Stimulated activated effector memory CD8-positive, alpha-beta T cell treated with anti-CD3 and anti-CD28 coated beads, Interleukin-12 subunit alpha, Interleukin-12 subunit beta, amount 100 ng/mL, for 72 hours (primary cell): ENCODE data around the gene PCBP3.
"Not testable (repeated sequence)": the region's sequence is repeated elsewhere in the genome, so short reads cannot be mapped to it uniquely, and the experiment has no call there.

Experiments
- ATAC-seq: fragments of 150-1000 bp; cut with Tn5 transposase; 2 replicates; pipeline ENCODE4 v1.10.0; 2021
- DNase-seq, 2 donors: peaks; one replicate each; pipeline ENCODE4 v3.0.0; 2021 to 2022; ENCODE audit warnings: low spot score in 2 of 2
- H3K27ac Mint-ChIP-seq: one replicate; pipeline ENCODE4 v1.8.0; 2022; ENCODE audit warnings: mild to moderate bottlenecking, mixed read lengths
- H3K36me3 Mint-ChIP-seq: one replicate; pipeline ENCODE4 v1.8.0; 2022; ENCODE audit warnings: mild to moderate bottlenecking, mixed read lengths
- H3K4me1 Mint-ChIP-seq: one replicate; pipeline ENCODE4 v1.8.0; 2022; ENCODE audit warnings: mixed read lengths
- H3K4me3 Mint-ChIP-seq: one replicate; pipeline ENCODE4 v1.8.0; 2022; ENCODE audit warnings: mild to moderate bottlenecking, mixed read lengths
- H3K9me3 Mint-ChIP-seq: one replicate; pipeline ENCODE4 v1.8.0; 2022; ENCODE audit warnings: mixed read lengths

Gene PCBP3

DNA sequence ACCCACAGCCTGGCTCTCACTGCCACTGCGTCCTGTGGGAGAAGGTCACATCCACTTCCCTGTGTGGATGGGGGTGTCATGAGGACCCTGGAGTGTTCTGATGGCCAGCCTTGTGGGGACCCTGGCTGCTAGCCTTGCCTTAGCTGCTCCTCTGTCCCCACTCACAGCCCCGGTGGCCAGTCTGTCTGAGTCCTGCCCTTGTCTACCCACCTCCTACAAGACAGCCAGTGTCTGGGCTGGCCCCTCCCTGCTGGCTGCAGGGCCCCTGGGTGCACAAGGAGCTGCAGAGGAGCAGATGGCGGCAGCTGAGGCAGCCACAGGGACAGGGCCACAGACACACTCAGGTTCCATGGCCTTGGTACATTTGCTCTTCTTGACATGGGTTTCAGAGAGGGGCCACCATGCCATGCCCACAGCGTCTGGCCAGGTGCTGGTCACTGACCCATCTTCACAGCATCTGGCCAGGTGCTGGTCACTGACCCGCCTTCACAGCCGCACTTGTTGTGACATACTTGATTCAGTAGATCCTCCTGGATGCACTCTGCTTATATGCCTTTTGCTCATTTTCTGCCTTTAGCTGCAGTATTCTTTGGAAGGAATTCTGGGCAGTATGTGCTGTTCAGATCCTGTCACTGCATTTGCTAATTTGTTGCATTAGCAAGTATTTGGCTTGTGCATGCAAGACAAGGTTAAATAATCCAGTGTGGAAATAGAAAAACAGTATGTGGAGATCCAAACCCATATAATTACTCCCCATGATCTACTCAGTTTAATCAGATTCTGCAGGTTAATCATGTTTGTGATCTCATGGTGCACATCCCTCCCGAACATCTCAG is 157.8 kb downstream of the PCBP3 start:
- ATAC-seq (peak; percentile 29), DNase-seq (no peak)
- Mint-ChIP-seq H3K27ac (no peak overlapping the region), H3K4me3 (no peak overlapping the region), H3K36me3 (no peaks in the 10 kb centered on the region), H3K4me1 (no peaks in the 10 kb centered on the region), H3K9me3 (no peaks in the 10 kb centered on the region)

DNA sequence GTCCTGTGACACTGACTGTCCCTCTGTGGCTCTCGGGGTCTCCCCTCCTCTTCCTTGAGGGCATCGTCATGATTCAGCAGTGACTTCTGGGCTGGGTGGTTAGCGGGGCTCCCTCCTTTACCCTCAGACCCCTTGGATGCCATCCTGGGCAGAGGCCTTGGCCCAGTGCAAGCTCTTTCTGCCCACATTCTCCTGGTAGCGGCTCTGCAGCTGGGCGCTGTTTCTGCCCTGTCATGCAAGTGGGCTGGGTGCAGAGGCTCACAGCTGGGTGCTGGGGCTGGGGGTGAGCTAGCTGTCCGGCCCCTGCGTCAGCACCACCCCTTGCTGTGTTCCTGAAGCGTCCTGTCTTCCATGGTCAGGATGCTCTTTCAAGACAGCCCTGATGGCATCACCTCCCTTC is 158.5 kb downstream of the PCBP3 start:
- Mint-ChIP-seq H3K27ac (no peak overlapping the region), H3K4me1 (no peaks in the 10 kb centered on the region), H3K9me3 (no peaks in the 10 kb centered on the region), H3K36me3 (no peaks in the 10 kb centered on the region), H3K4me3 (no peak overlapping the region)
- ATAC-seq (no peak), DNase-seq (no peak)

DNA sequence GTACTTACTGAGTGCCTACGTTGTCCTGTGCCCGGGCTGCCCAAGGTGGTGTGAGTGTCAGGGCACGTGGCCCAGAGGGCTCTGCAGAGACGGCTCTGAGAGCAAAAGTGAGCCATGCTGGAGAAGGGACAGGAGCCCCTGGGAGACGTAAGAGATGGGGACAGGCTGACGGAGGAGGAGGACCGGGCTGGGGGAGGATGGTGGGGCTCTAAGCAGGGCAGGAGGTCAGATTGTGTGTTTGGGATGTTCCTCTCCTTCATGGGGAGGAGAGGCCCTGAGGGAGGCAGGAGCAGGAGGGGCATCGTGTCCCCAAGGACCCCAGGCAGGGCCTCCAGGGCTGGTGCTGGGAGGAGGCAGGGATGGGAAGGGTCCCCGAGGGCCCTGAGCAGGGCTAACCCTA is 158.9 kb downstream of the PCBP3 start:
- H3K4me1 Mint-ChIP-seq, result no peaks in the 10 kb centered on the region
- no peaks in the 10 kb centered on the region for H3K36me3 Mint-ChIP-seq
- no peaks in the 10 kb centered on the region for H3K9me3 Mint-ChIP-seq
- H3K27ac Mint-ChIP-seq, result no peak overlapping the region
- no peak for DNase-seq
- ATAC-seq, result no peak
- no peak overlapping the region for H3K4me3 Mint-ChIP-seq

DNA sequence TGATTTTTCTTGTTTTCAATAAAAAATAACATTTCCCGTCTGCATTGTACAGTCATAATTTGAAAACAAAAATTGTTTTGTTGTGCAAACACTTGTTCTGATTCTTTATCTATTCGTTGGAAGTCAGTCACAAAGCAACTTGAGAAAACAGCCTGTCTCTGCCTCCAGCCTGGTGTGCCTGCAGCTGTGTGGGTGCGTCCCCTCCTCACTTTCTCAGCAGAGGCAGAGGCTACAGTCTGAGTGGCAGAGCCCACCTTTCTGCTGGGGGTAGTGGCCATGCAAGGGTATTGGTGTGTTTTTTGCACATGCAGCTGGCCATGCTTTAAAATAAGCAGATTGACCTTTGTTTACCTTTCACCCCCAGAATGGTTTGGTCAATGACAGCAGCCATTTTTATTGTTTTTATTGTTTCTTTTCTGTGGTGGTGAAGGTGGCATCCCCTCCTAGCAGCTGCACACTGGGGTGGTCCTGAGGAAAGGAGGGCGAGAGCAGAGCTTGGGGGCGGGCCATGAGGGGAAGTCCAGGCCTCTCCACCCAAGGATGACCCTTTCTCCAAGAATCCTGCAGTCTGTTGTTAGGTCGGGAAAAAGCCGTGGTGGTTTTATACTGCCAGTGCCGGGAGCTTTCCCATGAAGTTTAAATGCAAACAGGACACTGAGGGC is 159.6 kb downstream of the PCBP3 start:
- DNase-seq, result no peak
- Mint-ChIP-seq H3K4me1 (no peaks in the 10 kb centered on the region), H3K4me3 (no peak overlapping the region)

DNA sequence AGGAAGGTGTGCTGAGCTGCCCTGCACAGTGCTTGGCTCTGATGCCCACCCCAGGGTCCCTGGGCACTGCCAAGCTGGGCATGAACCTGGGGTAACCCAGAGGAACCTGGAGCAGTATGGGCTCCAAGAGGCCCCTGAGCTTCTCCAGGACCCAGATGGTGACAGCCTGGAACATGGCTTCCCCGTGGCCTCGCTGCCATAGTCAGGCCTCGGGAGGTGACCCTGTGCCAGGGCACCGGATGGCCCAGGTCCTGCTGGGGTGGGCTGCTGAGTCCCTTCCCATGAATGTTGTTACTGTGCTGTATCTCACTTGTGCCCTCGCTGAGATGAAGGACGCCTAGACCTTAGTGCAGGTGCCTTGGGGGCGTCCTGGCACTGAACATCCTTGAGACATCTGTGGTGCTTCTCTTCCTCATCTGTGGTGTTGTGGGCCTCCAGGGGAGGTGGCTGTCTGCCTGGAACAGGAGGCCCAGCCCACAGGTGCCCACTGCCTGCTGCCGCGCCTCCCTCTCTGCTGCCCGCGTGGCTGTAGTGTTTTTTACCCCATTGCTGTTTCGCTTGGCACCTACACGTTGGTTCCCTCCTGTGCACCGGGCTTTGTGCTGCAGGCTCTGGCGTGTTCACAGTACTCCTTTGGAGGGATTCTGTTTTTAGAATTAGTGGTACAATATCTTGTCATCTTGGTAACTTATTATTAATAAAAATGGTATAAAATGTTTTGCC is 160.3 kb downstream of the PCBP3 start:
- no peaks in the 10 kb centered on the region for H3K9me3 Mint-ChIP-seq
- no peak for ATAC-seq
- DNase-seq, result no peak
- no peak overlapping the region for H3K4me3 Mint-ChIP-seq
- H3K36me3 Mint-ChIP-seq, result no peaks in the 10 kb centered on the region
- H3K4me1 Mint-ChIP-seq, result no peaks in the 10 kb centered on the region
- H3K27ac Mint-ChIP-seq, result no peak overlapping the region

More for the DNA sequence above, 159.6 kb downstream of the PCBP3 start:
- no peaks in the 10 kb centered on the region for H3K36me3 Mint-ChIP-seq
- no peaks in the 10 kb centered on the region for H3K9me3 Mint-ChIP-seq
- H3K27ac Mint-ChIP-seq, result no peak overlapping the region
- no peak for ATAC-seq

DNA sequence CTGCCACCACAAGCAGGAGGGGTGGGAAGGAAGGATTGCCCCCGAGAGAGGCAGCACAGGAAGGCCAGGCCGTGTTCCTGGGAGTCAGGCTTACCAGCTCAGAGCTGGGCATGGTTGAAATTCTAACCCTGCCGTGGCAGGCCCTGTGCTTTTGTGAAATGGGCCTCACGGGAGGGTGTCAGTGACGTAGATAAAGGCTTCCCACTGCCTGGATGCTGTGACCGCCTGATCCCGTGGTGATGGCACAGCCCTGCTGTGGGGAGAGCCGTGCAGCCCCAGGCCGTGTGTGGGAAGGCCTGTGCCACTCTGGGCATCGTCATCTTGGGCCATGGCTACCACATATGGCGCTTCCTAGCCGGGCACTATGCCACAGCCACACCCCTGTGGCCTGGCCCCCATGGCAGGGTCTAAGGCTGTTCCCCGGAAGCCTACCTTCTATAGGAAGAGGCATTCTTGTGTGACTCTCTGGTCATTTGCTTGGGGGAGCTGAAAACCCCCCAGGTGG is 161.3 kb downstream of the PCBP3 start:
- DNase-seq (no peak), ATAC-seq (no peak)
- Mint-ChIP-seq H3K4me1 (no peaks in the 10 kb centered on the region), H3K9me3 (no peaks in the 10 kb centered on the region), H3K27ac (no peak overlapping the region), H3K4me3 (no peak overlapping the region), H3K36me3 (no peaks in the 10 kb centered on the region)

DNA sequence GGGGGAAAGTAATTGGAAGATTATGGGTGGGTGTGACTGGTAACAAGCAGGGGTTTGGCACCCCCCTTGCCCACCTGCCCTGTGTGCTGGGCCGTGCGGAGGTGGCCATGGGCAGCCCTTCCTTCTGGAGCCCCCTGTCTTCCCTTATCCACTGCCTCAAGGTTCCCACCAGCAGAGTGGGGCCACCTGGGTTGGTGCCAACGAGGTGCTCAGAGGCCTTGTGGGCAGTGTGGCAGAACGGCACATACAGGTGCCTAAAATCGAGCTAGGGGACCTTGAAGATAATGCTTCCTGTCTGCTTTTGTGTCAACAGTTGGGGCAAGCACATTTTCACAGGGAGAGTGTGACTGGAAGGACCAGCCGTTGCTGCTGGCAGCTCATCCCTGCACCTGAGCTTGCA is 161.8 kb downstream of the PCBP3 start:
- Mint-ChIP-seq H3K27ac (no peak overlapping the region), H3K4me3 (no peak overlapping the region), H3K9me3 (no peaks in the 10 kb centered on the region), H3K4me1 (no peaks in the 10 kb centered on the region), H3K36me3 (no peaks in the 10 kb centered on the region)
- DNase-seq (no peak), ATAC-seq (no peak)

DNA sequence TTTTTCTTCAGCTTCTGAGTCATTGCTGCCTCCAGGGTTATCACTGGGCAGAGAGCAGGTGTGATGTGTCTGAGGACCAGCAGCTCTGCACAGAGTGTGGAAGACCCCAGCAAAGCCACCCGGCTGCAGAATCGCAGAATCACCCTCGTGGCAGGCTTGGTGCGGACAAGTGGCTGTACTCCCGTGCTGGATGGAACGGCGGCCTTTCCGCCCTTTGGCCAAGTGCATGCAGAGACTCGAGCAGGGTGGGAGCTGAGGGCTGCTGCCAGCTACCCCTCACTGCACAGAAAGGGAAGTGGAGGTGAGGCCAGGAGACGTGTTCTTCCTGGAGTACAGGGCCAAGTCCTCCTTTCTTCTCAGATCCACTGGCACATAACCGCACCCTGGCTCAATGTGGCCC is 162.5 kb downstream of the PCBP3 start:
- no peaks in the 10 kb centered on the region for H3K4me1 Mint-ChIP-seq
- no peak overlapping the region for H3K4me3 Mint-ChIP-seq
- DNase-seq (no peak), ATAC-seq (no peak)
- H3K36me3 Mint-ChIP-seq, result no peaks in the 10 kb centered on the region
- no peaks in the 10 kb centered on the region for H3K9me3 Mint-ChIP-seq
- no peak overlapping the region for H3K27ac Mint-ChIP-seq

DNA sequence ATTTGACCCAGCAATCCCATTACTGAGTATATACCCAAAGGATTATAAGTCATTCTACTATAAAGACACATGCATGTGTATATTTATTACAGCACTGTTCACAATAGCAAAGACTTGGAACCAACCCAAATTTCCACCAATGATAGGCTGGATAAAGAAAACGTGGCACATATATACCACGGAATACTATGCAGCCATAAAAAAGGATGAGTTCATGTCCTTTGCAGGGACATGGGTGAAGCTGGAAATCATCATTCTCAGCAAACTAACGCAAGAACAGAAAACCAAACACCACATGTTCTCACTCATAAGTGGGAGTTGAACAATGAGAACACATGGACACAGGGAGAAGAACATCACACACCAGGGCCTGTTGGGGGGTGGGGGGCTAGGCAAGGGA is 165.1 kb downstream of the PCBP3 start:
- ATAC-seq, result not testable (repeated sequence)

DNA sequence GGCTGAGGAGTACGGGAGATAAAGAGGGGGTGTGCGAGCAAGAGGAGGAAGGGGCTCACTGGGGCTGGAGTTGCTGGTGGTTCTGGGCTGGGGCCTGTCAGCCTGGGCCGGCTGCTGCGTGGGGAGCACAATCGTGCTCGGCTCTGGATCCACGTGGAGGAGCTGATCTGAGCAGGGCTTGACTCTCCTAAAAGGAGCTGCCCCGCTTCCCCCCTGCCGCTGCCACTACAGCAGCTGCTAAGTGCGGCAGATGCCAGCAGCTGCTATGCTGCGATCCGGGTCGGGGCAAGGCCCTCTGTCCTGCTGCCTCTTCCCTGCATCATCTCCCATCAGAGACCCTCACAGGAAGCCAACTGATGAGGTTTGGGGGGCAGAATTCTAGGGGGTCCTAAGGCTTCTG is 165.9 kb downstream of the PCBP3 start:
- Mint-ChIP-seq H3K27ac (no peak overlapping the region), H3K9me3 (no peaks in the 10 kb centered on the region), H3K4me1 (no peaks in the 10 kb centered on the region), H3K36me3 (no peaks in the 10 kb centered on the region), H3K4me3 (no peak overlapping the region)
- ATAC-seq (no peak), DNase-seq (no peak)

More for the DNA sequence above, 165.1 kb downstream of the PCBP3 start:
- DNase-seq, H3K4me1 Mint-ChIP-seq, H3K4me3 Mint-ChIP-seq, H3K9me3 Mint-ChIP-seq, H3K27ac Mint-ChIP-seq, H3K36me3 Mint-ChIP-seq: not testable (repeated sequence)

DNA sequence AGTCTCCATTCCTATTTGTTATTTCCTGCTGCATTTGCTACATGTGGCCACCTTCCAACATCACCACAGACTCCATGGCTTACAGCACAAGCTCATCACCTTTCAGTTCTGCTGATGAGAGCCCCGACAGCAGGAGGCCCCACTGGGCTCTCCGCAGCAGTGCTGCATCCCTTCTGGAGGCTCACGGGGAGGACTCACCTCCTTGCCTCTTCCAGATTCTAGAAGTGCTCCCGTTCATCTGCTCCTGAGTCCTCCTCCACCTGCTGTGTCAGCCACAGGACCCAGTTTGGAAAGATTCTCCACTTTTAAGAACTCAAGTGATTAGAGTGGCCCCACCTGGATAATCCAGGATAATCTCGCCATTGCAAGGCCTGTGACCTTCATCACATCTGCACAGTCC is 167.6 kb downstream of the PCBP3 start:
- no peaks in the 10 kb centered on the region for H3K4me1 Mint-ChIP-seq
- H3K4me3 Mint-ChIP-seq, result no peak overlapping the region
- H3K9me3 Mint-ChIP-seq, result no peaks in the 10 kb centered on the region
- ATAC-seq (no peak), DNase-seq (no peak)
- no peaks in the 10 kb centered on the region for H3K36me3 Mint-ChIP-seq
- no peak overlapping the region for H3K27ac Mint-ChIP-seq

DNA sequence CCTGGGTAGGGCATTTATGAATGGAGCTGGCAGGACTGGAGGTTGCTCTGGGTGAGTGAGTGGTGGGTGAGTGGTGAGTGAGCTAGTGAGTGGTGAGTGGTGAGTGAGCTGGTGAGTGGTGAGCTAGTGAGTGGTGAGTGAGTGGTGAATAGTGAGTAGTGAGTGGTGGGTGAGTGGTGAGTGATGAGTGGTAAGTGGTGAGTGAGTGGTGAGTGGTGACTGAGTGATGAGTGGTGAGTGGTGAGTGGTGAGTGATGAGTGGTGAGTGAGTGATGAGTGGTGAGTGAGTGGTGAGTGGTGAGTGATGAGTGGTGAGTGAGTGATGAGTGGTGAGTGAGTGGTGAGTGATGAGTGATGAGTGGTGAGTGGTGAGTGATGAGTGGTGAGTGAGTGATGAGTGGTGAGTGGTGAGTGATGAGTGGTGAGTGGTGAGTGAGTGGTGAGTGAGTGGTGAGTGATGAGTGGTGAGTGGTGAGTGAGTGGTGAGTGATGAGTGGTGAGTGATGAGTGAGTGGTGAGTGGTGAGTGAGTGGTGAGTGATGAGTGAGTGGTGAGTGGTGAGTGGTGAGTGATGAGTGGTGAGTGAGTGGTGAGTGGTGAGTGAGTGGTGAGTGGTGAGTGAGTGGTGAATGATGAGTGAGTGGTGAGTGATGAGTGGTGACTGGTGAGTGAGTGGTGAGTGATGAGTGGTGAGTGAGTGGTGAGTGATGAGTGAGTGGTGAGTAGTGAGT is 170.8 kb downstream of the PCBP3 start:
- peaks cover 20% of the 10 kb centered on the region for H3K4me1 Mint-ChIP-seq
- DNase-seq, H3K9me3 Mint-ChIP-seq, H3K27ac Mint-ChIP-seq, H3K4me3 Mint-ChIP-seq: not testable (repeated sequence)
- H3K36me3 Mint-ChIP-seq, result peaks cover 21% of the 10 kb centered on the region
- peak; percentile 56 for ATAC-seq

DNA sequence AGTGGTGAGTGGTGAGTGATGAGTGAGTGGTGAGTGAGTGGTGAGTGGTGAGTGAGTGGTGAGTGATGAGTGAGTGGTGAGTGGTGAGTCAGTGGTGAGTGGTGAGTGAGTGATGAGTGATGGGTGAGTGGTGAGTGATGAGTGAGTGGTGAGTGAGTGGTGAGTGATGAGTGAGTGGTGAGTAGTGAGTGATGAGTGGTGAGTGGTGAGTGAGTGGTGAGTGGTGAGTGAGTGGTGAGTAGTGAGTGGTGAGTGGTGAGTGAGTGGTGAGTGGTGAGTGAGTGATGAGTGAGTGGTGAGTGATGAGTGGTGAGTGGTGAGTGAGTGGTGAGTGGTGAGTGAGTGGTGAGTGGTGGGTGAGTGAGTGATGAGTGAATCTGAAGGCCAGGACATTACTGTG is 172.3 kb downstream of the PCBP3 start:
- H3K4me3 Mint-ChIP-seq, H3K27ac Mint-ChIP-seq, DNase-seq, H3K9me3 Mint-ChIP-seq, ATAC-seq: not testable (repeated sequence)
- Mint-ChIP-seq H3K4me1 (peaks cover 34% of the 10 kb centered on the region), H3K36me3 (peaks cover 21% of the 10 kb centered on the region)

DNA sequence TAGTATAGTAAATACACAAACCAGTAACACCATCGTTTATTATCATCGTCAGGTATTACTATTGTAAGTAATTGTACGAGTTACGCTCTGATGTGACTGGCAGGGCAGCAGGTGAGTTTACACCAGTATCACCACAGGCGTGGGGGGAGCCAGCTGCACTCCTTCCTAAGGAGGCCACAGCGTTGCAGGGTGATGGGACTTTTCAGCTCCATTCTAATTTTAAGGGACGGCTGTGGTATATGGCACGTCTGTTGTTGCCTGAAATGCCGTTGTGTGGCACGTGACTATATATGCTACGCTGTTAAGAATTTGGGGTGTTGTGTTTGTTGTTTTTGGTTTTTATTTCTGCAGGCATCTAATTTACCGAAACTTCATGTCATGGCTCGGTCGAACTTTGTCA is 173.3 kb downstream of the PCBP3 start:
- ATAC-seq (no peak), DNase-seq (no peak)
- Mint-ChIP-seq H3K27ac (peak overlapping the region; percentile 76), H3K9me3 (no peaks in the 10 kb centered on the region), H3K36me3 (peaks cover 21% of the 10 kb centered on the region), H3K4me3 (no peak overlapping the region), H3K4me1 (peaks cover 43% of the 10 kb centered on the region)

DNA sequence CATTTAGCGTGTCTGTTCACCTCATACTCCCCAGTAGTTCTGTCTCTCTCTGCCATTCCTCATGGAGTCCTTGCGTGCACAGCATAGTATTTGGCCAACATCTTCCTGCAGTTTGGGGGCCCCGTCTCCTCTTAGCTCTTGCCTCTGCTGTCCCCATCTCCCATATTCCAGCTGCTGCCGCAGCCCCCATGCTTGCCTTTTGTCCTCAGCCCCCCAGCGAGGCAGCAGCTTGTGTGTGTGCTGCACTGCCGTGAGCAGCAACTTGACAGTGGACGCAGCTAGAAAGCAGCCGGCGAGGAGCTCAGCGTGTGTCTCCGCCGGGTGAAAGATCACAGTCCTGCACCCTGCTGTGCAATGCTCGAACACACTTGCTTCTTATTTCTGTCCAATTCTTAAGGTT is 173.8 kb downstream of the PCBP3 start:
- DNase-seq, result no peak
- peaks cover 21% of the 10 kb centered on the region for H3K36me3 Mint-ChIP-seq
- H3K4me1 Mint-ChIP-seq, result peaks cover 46% of the 10 kb centered on the region
- peak overlapping the region; percentile 76 for H3K27ac Mint-ChIP-seq
- H3K9me3 Mint-ChIP-seq, result no peaks in the 10 kb centered on the region
- H3K4me3 Mint-ChIP-seq, result no peak overlapping the region
- ATAC-seq, result no peak
